ENCODE data around the gene DSCAML1. TPM values are rescaled to one million over a fixed set of nuclear protein-coding genes. Genes with fewer than 3 reads are reported as not detected.

DSCAML1 gene
- total and polyA plus RNA-seq, 9 of the 15 experiments (the other 6 are each of a cell fraction or from before 2014, with no cell fraction given), result not detected

- ATAC-seq, result no peak
- WGBS (ENCODE audit: insufficient coverage, low coverage, missing lambda C conversion rate), result 4% methylated on average over 9 of the region's 9 CpGs
- H3K27me3 ChIP-seq (ENCODE audit: control insufficient read depth in 2 of 2, insufficient read depth in 2 of 2, low read length in 2 of 2), result peaks cover 23 to 54% of the 10 kb centered on the region in 2 experiments; a peak in 4 of 5 replicates
- no peak for DNase-seq (ENCODE audit: extremely low read depth in 1 of 4, low spot score in 3 of 4)
- intact Hi-C loops (cut with micrococcal nuclease), result no loop called here
- no peak for FAIRE-seq
- no peak overlapping the region for H3K4me2 ChIP-seq (ENCODE audit: insufficient read depth, low read length)
- no TSS peak for BruUV-seq (replicated peaks)
- H3K4me3 ChIP-seq, result no peak overlapping the region
- no peaks in the 10 kb centered on the region for H3K4me1 ChIP-seq (replicated peaks in 1 of 2; ENCODE audit: control insufficient read depth in 2 of 2, insufficient read depth in 2 of 2, low read length in 2 of 2)
- no peak overlapping the region for H3K27ac ChIP-seq (ENCODE audit: extremely low read depth, low read depth, low read length)
- H3K36me3 ChIP-seq (ENCODE audit: control insufficient read depth, insufficient read depth, low read length), result no peaks in the 10 kb centered on the region
- H3K9me1 ChIP-seq (ENCODE audit: control insufficient read depth, insufficient read depth, low read length), result peaks cover 3% of the 10 kb centered on the region
- POLR2A ChIA-PET, result interaction anchor here (0.6 kb wide), 1 partner anchor 8 kb away, joined by 3 read pairs; no protein-coding TSS in a partner anchor
- H2AFZ ChIP-seq (ENCODE audit: low read depth, low read length), result no peak overlapping the region
- no peaks in the 10 kb centered on the region for H3K79me2 ChIP-seq (ENCODE audit: control insufficient read depth, insufficient read depth, low read length)
- CTCF ChIA-PET (ENCODE audit: low intra/inter-chr PET ratio), result no interaction called here
- H3K9ac ChIP-seq (ENCODE audit: insufficient read depth in 1 of 2, low read depth in 2 of 2, low read length in 2 of 2), result no peak overlapping the region
- peaks cover 3% of the 10 kb centered on the region; the same call in 1 of the 2 replicates for H3K9me3 ChIP-seq (replicated peaks; ENCODE audit: control insufficient read depth, insufficient read depth, low read depth, low read length)
- in situ Hi-C loops (cut with MboI), result no loop called here
- peaks cover 4% of the 10 kb centered on the region for H4K20me1 ChIP-seq (replicated peaks; ENCODE audit: control insufficient read depth, insufficient read depth, low read length)
- TF ChIP-seq POLR2B (IDR thresholded peaks at IDR 0.05; ENCODE audit: low read depth, partially characterized antibody), result no peak
- no peak for TF ChIP-seq ZNF717 (CRISPR knock-in tag; IDR thresholded peaks at IDR 0.05)
- TF ChIP-seq GABPB1 (CRISPR knock-in tag; IDR thresholded peaks at IDR 0.05), result no peak
- no peak for TF ChIP-seq PCBP2 (IDR thresholded peaks at IDR 0.05; ENCODE audit: low read depth, low read length, poor library complexity, severe bottlenecking)
- TF ChIP-seq NUFIP1 (IDR thresholded peaks at IDR 0.05; ENCODE audit: partially characterized antibody), result no peak
- TF ChIP-seq E2F3 (CRISPR knock-in tag; IDR thresholded peaks at IDR 0.05), result no peak
- TF ChIP-seq KDM4B (IDR thresholded peaks at IDR 0.05; ENCODE audit: borderline replicate concordance in 2 of 2, low read depth in 1 of 2), result no peak
- no peak for TF ChIP-seq REST (IDR thresholded peaks at IDR 0.05; ENCODE audit: borderline replicate concordance)
- TF ChIP-seq REST (CRISPR knock-in tag; IDR thresholded peaks at IDR 0.05; ENCODE audit: low read depth), result no peak
- TF ChIP-seq SAFB (IDR thresholded peaks at IDR 0.05; ENCODE audit: borderline replicate concordance, low read depth, low read length), result no peak
- no peak for TF ChIP-seq NCOA6 (IDR thresholded peaks at IDR 0.05)
- no peak for TF ChIP-seq ZNF134 (CRISPR knock-in tag; conservative IDR thresholded peaks at IDR 0.05)
- TF ChIP-seq IRF2 (CRISPR knock-in tag; IDR thresholded peaks at IDR 0.05), result no peak
- no peak for TF ChIP-seq ZNF512 (tag; IDR thresholded peaks at IDR 0.05)
- TF ChIP-seq TBL1XR1 (IDR thresholded peaks at IDR 0.05; ENCODE audit: low read length in 2 of 2), result no peak
- TF ChIP-seq RBM14 (IDR thresholded peaks at IDR 0.05; ENCODE audit: borderline replicate concordance, insufficient read depth, low read depth, low read length), result no peak
These were observed 312.9 kb downstream of the DSCAML1 start for GRCh38 chr11:117484156-117484555.

Measured in K562 (cell line).